Measurements from ENCODE around the gene GABRG3. TPM values are rescaled to one million over a fixed set of nuclear protein-coding genes. Genes with fewer than 3 reads are reported as not detected.

GABRG3 gene
- total and polyA plus RNA-seq, 2 experiments from 2014 or later: 0.15 to 0.43 TPM

- no peak for TF ChIP-seq EZH2phosphoT487 (IDR thresholded peaks at IDR 0.05; ENCODE audit: low read depth, severe bottlenecking, unreplicated experiment)
- no peak for TF ChIP-seq CTCF (IDR thresholded peaks at IDR 0.05; ENCODE audit: poor library complexity)
- TF ChIP-seq EZH2 (IDR thresholded peaks at IDR 0.05; ENCODE audit: borderline replicate concordance): no peak
- no peak for DNase-seq (ENCODE audit: low spot score)
- no peaks in the 10 kb centered on the region for H3K36me3 ChIP-seq (replicated peaks; ENCODE audit: insufficient read depth, low read depth)
- H3K4me2 ChIP-seq: no peak overlapping the region
- no peaks in the 10 kb centered on the region for H3K27me3 ChIP-seq
- H3K27ac ChIP-seq: no peak overlapping the region
- no peaks in the 10 kb centered on the region for H4K20me1 ChIP-seq (ENCODE audit: insufficient read depth, poor library complexity, severe bottlenecking)
- H3K9me2 ChIP-seq (replicated peaks; ENCODE audit: insufficient read depth): no peaks in the 10 kb centered on the region
- no peak overlapping the region for H3K4me3 ChIP-seq
- H3K9me3 ChIP-seq (ENCODE audit: low read depth): no peaks in the 10 kb centered on the region
- H3K79me2 ChIP-seq: no peaks in the 10 kb centered on the region
- H2AFZ ChIP-seq: no peak overlapping the region
- 90% methylated on average over 8 of the region's 8 CpGs for WGBS (ENCODE audit: low lambda C conversion rate, missing lambda C conversion rate)
- peaks cover 9% of the 10 kb centered on the region for H3K4me1 ChIP-seq (ENCODE audit: insufficient read depth)
Observed at GRCh38 chr15:27218426-27218825, 247.4 kb downstream of the GABRG3 start.

- no peak for DNase-seq (ENCODE audit: low spot score)
Observed at GRCh38 chr15:27219636-27220035, 248.7 kb downstream of the GABRG3 start.

GRCh38 chr15:27220199-27220598, 249.2 kb downstream of the GABRG3 start:
- H3K9me3 ChIP-seq (ENCODE audit: low read depth): no peaks in the 10 kb centered on the region
- no peak for TF ChIP-seq EZH2 (IDR thresholded peaks at IDR 0.05; ENCODE audit: borderline replicate concordance)
- TF ChIP-seq EZH2phosphoT487 (IDR thresholded peaks at IDR 0.05; ENCODE audit: low read depth, severe bottlenecking, unreplicated experiment): no peak
- no peak for TF ChIP-seq CTCF (IDR thresholded peaks at IDR 0.05; ENCODE audit: poor library complexity)
- H3K27ac ChIP-seq: no peak overlapping the region
- 73% methylated on average over 4 of the region's 4 CpGs for WGBS (ENCODE audit: low lambda C conversion rate, missing lambda C conversion rate)
- H2AFZ ChIP-seq: no peak overlapping the region
- no peak for DNase-seq (ENCODE audit: low spot score)
- no peaks in the 10 kb centered on the region for H4K20me1 ChIP-seq (ENCODE audit: insufficient read depth, poor library complexity, severe bottlenecking)
- H3K4me2 ChIP-seq: no peak overlapping the region
- H3K4me1 ChIP-seq (ENCODE audit: insufficient read depth): peaks cover 11% of the 10 kb centered on the region
- no peak overlapping the region for H3K4me3 ChIP-seq
- H3K79me2 ChIP-seq: no peaks in the 10 kb centered on the region
- no peaks in the 10 kb centered on the region for H3K9me2 ChIP-seq (replicated peaks; ENCODE audit: insufficient read depth)
- H3K27me3 ChIP-seq: no peaks in the 10 kb centered on the region
- H3K36me3 ChIP-seq (replicated peaks; ENCODE audit: insufficient read depth, low read depth): no peaks in the 10 kb centered on the region

More at GRCh38 chr15:27219636-27220035, 248.7 kb downstream of the GABRG3 start:
- Histone ChIP-seq H3K9me3 (ENCODE audit: low read depth) (no peaks in the 10 kb centered on the region), H3K79me2 (no peaks in the 10 kb centered on the region), H3K27me3 (no peaks in the 10 kb centered on the region), H3K27ac (no peak overlapping the region), H3K4me2 (no peak overlapping the region), H3K9me2 (replicated peaks; ENCODE audit: insufficient read depth) (no peaks in the 10 kb centered on the region), H4K20me1 (ENCODE audit: insufficient read depth, poor library complexity, severe bottlenecking) (no peaks in the 10 kb centered on the region), H2AFZ (no peak overlapping the region), H3K4me1 (ENCODE audit: insufficient read depth) (peaks cover 11% of the 10 kb centered on the region), H3K4me3 (no peak overlapping the region), H3K36me3 (replicated peaks; ENCODE audit: insufficient read depth, low read depth) (no peaks in the 10 kb centered on the region)
- 88% methylated on average over 5 of the region's 5 CpGs for WGBS (ENCODE audit: low lambda C conversion rate, missing lambda C conversion rate)
- TF ChIP-seq EZH2phosphoT487 (IDR thresholded peaks at IDR 0.05; ENCODE audit: low read depth, severe bottlenecking, unreplicated experiment): no peak
- no peak for TF ChIP-seq EZH2 (IDR thresholded peaks at IDR 0.05; ENCODE audit: borderline replicate concordance)
- TF ChIP-seq CTCF (IDR thresholded peaks at IDR 0.05; ENCODE audit: poor library complexity): no peak

- Histone ChIP-seq H3K36me3 (replicated peaks; ENCODE audit: insufficient read depth, low read depth) (no peaks in the 10 kb centered on the region), H3K9me2 (replicated peaks; ENCODE audit: insufficient read depth) (no peaks in the 10 kb centered on the region), H3K9me3 (ENCODE audit: low read depth) (no peaks in the 10 kb centered on the region), H3K27me3 (no peaks in the 10 kb centered on the region), H2AFZ (no peak overlapping the region), H3K4me2 (no peak overlapping the region), H3K4me3 (no peak overlapping the region), H3K27ac (peak overlapping the region; percentile 72), H3K79me2 (no peaks in the 10 kb centered on the region), H4K20me1 (ENCODE audit: insufficient read depth, poor library complexity, severe bottlenecking) (no peaks in the 10 kb centered on the region), H3K4me1 (ENCODE audit: insufficient read depth) (peaks cover 11% of the 10 kb centered on the region)
- peak; percentile 38 for DNase-seq (ENCODE audit: low spot score)
- TF ChIP-seq CTCF (IDR thresholded peaks at IDR 0.05; ENCODE audit: poor library complexity) (no peak), EZH2 (IDR thresholded peaks at IDR 0.05; ENCODE audit: borderline replicate concordance) (no peak), EZH2phosphoT487 (IDR thresholded peaks at IDR 0.05; ENCODE audit: low read depth, severe bottlenecking, unreplicated experiment) (no peak)
- 69% methylated on average over 4 of the region's 4 CpGs for WGBS (ENCODE audit: low lambda C conversion rate, missing lambda C conversion rate)
Observed at GRCh38 chr15:27222479-27222878, 251.5 kb downstream of the GABRG3 start.
